NAMALWA (cell line): ENCODE results near the gene NETO1.

ENCODE experiments used
- DNase-seq: peaks from one replicate; pipeline ENCODE4 v3.0.0-alpha.2; 2015; ENCODE audit warnings: low spot score

NETO1 gene

GRCh38 chr18:72846736-72847533 is 20.9 kb downstream of the NETO1 start:
- no peak for DNase-seq

GRCh38 chr18:72843743-72844142 is 24.0 kb downstream of the NETO1 start:
- no peak for DNase-seq

GRCh38 chr18:72840109-72840508 is 27.7 kb downstream of the NETO1 start:
- DNase-seq, result no peak

GRCh38 chr18:72834731-72835130 is 33.1 kb downstream of the NETO1 start:
- DNase-seq, result no peak

GRCh38 chr18:72833471-72833870 is 34.3 kb downstream of the NETO1 start:
- no peak for DNase-seq

GRCh38 chr18:72830109-72830508 is 37.7 kb downstream of the NETO1 start:
- DNase-seq, result peak; percentile 4

- no peak for DNase-seq
These were observed 39.2 kb downstream of the NETO1 start for GRCh38 chr18:72828601-72829000.

- DNase-seq, result no peak
These were observed 41.1 kb downstream of the NETO1 start for GRCh38 chr18:72826736-72827135.

GRCh38 chr18:72823345-72823744 is 44.4 kb downstream of the NETO1 start:
- no peak for DNase-seq

GRCh38 chr18:72822202-72822601 is 45.6 kb downstream of the NETO1 start:
- DNase-seq, result no peak

GRCh38 chr18:72820571-72820970 is 47.2 kb downstream of the NETO1 start:
- no peak for DNase-seq

GRCh38 chr18:72819050-72819449 is 48.7 kb downstream of the NETO1 start:
- DNase-seq, result no peak

GRCh38 chr18:72811047-72811446 is 56.7 kb downstream of the NETO1 start:
- no peak for DNase-seq

GRCh38 chr18:72808680-72809079 is 59.1 kb downstream of the NETO1 start:
- no peak for DNase-seq

- no peak for DNase-seq
These were observed 68.7 kb downstream of the NETO1 start for GRCh38 chr18:72799106-72799505.

- no peak for DNase-seq
These were observed 84.3 kb downstream of the NETO1 start for GRCh38 chr18:72783530-72783929.

- no peak for DNase-seq
These were observed 92.9 kb downstream of the NETO1 start for GRCh38 chr18:72774914-72775313.

- DNase-seq, result no peak
These were observed 94.9 kb downstream of the NETO1 start for GRCh38 chr18:72772916-72773315.

GRCh38 chr18:72768681-72769229 is 99.0 kb downstream of the NETO1 start:
- no peak for DNase-seq

GRCh38 chr18:72762515-72763122 is 105.2 kb downstream of the NETO1 start:
- peak; percentile 78 for DNase-seq

- no peak for DNase-seq
These were observed 115.6 kb downstream of the NETO1 start for GRCh38 chr18:72752220-72752619.

- DNase-seq, result no peak
These were observed 125.8 kb downstream of the NETO1 start for GRCh38 chr18:72742002-72742401.

GRCh38 chr18:72738136-72738535 is 129.7 kb downstream of the NETO1 start:
- DNase-seq, result no peak
